Calu3 (cell line): Measurements from ENCODE around the gene ITGB3BP. TPM values are rescaled to one million over a fixed set of nuclear protein-coding genes. Genes with fewer than 3 reads are reported as not detected.

Experiments
- BruUV-seq: library from RNA; stranded (reverse); fragments of 400-500 nt; replicated peaks from 2 replicates; lab custom pipeline; 2021; lab: Mats Ljungman, UMichigan
- CTCF ChIA-PET: fragments of 300-600 bp; sonication (Branson Sonifier 250); formaldehyde crosslinking; loops from one replicate; lab custom pipeline; 2022; ENCODE audit warnings: antibody characterized with exemption; lab: Charles Lee
- DNase-seq: peaks from one replicate; pipeline ENCODE4 v3.0.0; 2022
- H3K27ac Mint-ChIP-seq: one replicate; pipeline ENCODE4 v1.8.0; 2022; ENCODE audit warnings: mixed read lengths; ENCODE audit not compliant: unreplicated experiment
- H3K27me3 Mint-ChIP-seq: one replicate; pipeline ENCODE4 v1.8.0; 2022; ENCODE audit warnings: mixed read lengths; ENCODE audit not compliant: unreplicated experiment
- H3K36me3 Mint-ChIP-seq: one replicate; pipeline ENCODE4 v1.8.0; 2022; ENCODE audit warnings: mild to moderate bottlenecking, moderate library complexity, mixed read lengths; ENCODE audit not compliant: insufficient read depth, unreplicated experiment
- H3K4me1 Mint-ChIP-seq: one replicate; pipeline ENCODE4 v1.8.0; 2022; ENCODE audit warnings: mild to moderate bottlenecking, low read depth, mixed read lengths; ENCODE audit not compliant: unreplicated experiment
- H3K4me3 Mint-ChIP-seq: one replicate; pipeline ENCODE4 v1.8.0; 2022; ENCODE audit warnings: mild to moderate bottlenecking, low read depth, moderate library complexity, mixed read lengths; ENCODE audit not compliant: unreplicated experiment
- H3K9me3 Mint-ChIP-seq: one replicate; pipeline ENCODE4 v1.8.0; 2022; ENCODE audit warnings: low read depth, mixed read lengths; ENCODE audit not compliant: unreplicated experiment
- CTCF ChIP-seq: fragments of 200-600 bp; IDR thresholded peaks from one replicate; pipeline ENCODE4 v1.8.0; 2022; ENCODE audit warnings: antibody characterized with exemption; ENCODE audit not compliant: unreplicated experiment
- intact Hi-C: fragments of 100-400 bp; cut with micrococcal nuclease; formaldehyde crosslinking; loops from one replicate; pipeline ENCODE4 v1.10.0; 2022; ENCODE audit not compliant: unreplicated experiment
- total RNA-seq: library from RNA; stranded (reverse); gene quantifications from 2 replicates; pipeline ENCODE4 v1.2.3, GENCODE V29; 2022

Gene ITGB3BP
- total RNA-seq, 1 experiment from 2014 or later = 52.1 TPM

DNA sequence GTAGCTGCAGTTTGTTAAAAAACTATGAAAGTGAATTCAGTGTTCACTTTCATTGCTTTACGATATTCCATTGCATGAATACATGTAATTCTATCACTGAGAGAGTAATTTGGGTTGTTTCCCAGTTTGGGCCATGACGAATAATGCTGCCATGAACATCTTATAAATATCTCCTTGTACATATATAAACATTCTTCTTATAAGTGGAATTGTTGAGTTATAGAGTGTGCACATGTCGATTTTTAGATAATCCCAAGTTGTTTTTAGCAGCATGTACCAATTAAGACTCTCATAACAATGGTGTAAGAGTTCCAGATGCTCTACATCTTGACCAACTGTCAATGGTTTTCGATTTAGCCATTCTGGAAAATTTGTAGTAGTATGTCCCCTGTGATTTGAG is 114.7 kb downstream of the ITGB3BP start:
- H3K27me3 Mint-ChIP-seq = no peaks in the 10 kb centered on the region
- H3K27ac Mint-ChIP-seq = no peak overlapping the region
- BruUV-seq = no TSS peak
- no peaks in the 10 kb centered on the region for H3K9me3 Mint-ChIP-seq
- CTCF ChIA-PET = no interaction called here
- intact Hi-C loops = no loop called here
- no peak for DNase-seq
- H3K36me3 Mint-ChIP-seq = no peaks in the 10 kb centered on the region
- peaks cover 8% of the 10 kb centered on the region for H3K4me1 Mint-ChIP-seq
- no peak overlapping the region for H3K4me3 Mint-ChIP-seq
- TF ChIP-seq CTCF = no peak

GRCh38 chr1:63407002-63407401 is 116.0 kb downstream of the ITGB3BP start:
- DNase-seq = no peak
- Mint-ChIP-seq H3K27me3 (no peaks in the 10 kb centered on the region), H3K36me3 (no peaks in the 10 kb centered on the region), H3K27ac (no peak overlapping the region), H3K4me1 (peaks cover 8% of the 10 kb centered on the region), H3K4me3 (no peak overlapping the region), H3K9me3 (no peaks in the 10 kb centered on the region)
- TF ChIP-seq CTCF = no peak
- CTCF ChIA-PET = interaction anchor here (0.6 kb wide), 1 partner anchor 68 kb away, joined by 3 read pairs; no protein-coding TSS in a partner anchor
- BruUV-seq = no TSS peak
- intact Hi-C loops = no loop called here

GRCh38 chr1:63405987-63406386 is 117.0 kb downstream of the ITGB3BP start:
- no TSS peak for BruUV-seq
- intact Hi-C loops = no loop called here

GRCh38 chr1:63405021-63405420 is 118.0 kb downstream of the ITGB3BP start:
- TF ChIP-seq CTCF = no peak
- H3K9me3 Mint-ChIP-seq = no peaks in the 10 kb centered on the region
- intact Hi-C loops = no loop called here
- CTCF ChIA-PET = no interaction called here
- no peak overlapping the region for H3K4me3 Mint-ChIP-seq
- no peaks in the 10 kb centered on the region for H3K27me3 Mint-ChIP-seq
- peaks cover 8% of the 10 kb centered on the region for H3K4me1 Mint-ChIP-seq
- DNase-seq = no peak
- BruUV-seq = no TSS peak
- H3K27ac Mint-ChIP-seq = no peak overlapping the region
- H3K36me3 Mint-ChIP-seq = no peaks in the 10 kb centered on the region

More at GRCh38 chr1:63405987-63406386, 117.0 kb downstream of the ITGB3BP start:
- CTCF ChIA-PET = no interaction called here
- Mint-ChIP-seq H3K4me1 (peaks cover 8% of the 10 kb centered on the region), H3K27me3 (no peaks in the 10 kb centered on the region), H3K27ac (no peak overlapping the region), H3K36me3 (no peaks in the 10 kb centered on the region), H3K9me3 (no peaks in the 10 kb centered on the region), H3K4me3 (no peak overlapping the region)
- no peak for TF ChIP-seq CTCF
- no peak for DNase-seq
